ENCODE data around the gene TRIM15. TPM values are rescaled to one million over a fixed set of nuclear protein-coding genes. Genes with fewer than 3 reads are reported as not detected.

Gene TRIM15
- total RNA-seq, 2 donors from 2014 or later, result not detected

GRCh38 chr6:30127238-30128093, 35.9 kb upstream of the TRIM15 start:
- TF ChIP-seq CTCF (IDR thresholded peaks at IDR 0.05), result no peak
- DNase-seq (ENCODE audit: low spot score), result no peak
- H3K9me3 ChIP-seq, result no peaks in the 10 kb centered on the region
- H3K27ac ChIP-seq, result no peak overlapping the region
- H3K27me3 ChIP-seq, result peaks cover 20 to 27% of the 10 kb centered on the region in 2 donors
- peak overlapping the region in 1 of 2 donors; percentile 30 for H3K4me3 ChIP-seq
- no peaks in the 10 kb centered on the region for H3K36me3 ChIP-seq
- H3K4me1 ChIP-seq, result peaks cover 0 to 6% of the 10 kb centered on the region in 2 donors

GRCh38 chr6:30129265-30130178, 33.8 kb upstream of the TRIM15 start:
- TF ChIP-seq CTCF (IDR thresholded peaks at IDR 0.05), result no peak
- peaks cover 20 to 27% of the 10 kb centered on the region in 2 donors for H3K27me3 ChIP-seq

GRCh38 chr6:30130179-30130679, 33.1 kb upstream of the TRIM15 start:
- no peak overlapping the region for H3K27ac ChIP-seq
- peaks cover 20 to 27% of the 10 kb centered on the region in 2 donors for H3K27me3 ChIP-seq
- TF ChIP-seq CTCF (IDR thresholded peaks at IDR 0.05), result no peak
- H3K9me3 ChIP-seq, result no peaks in the 10 kb centered on the region
- H3K36me3 ChIP-seq, result no peaks in the 10 kb centered on the region
- no peak for DNase-seq (ENCODE audit: low spot score)
- no peak overlapping the region for H3K4me3 ChIP-seq
- H3K4me1 ChIP-seq, result peaks cover 0 to 6% of the 10 kb centered on the region in 2 donors

More at GRCh38 chr6:30129265-30130178, 33.8 kb upstream of the TRIM15 start:
- no peak for DNase-seq (ENCODE audit: low spot score)
- no peak overlapping the region for H3K4me3 ChIP-seq
- no peaks in the 10 kb centered on the region for H3K9me3 ChIP-seq
- H3K36me3 ChIP-seq, result no peaks in the 10 kb centered on the region
- H3K27ac ChIP-seq, result no peak overlapping the region
- peaks cover 0 to 6% of the 10 kb centered on the region in 2 donors for H3K4me1 ChIP-seq

- peak; percentile 95 to 96 for TF ChIP-seq CTCF (IDR thresholded peaks at IDR 0.05)
- no peak overlapping the region for H3K4me3 ChIP-seq
- H3K27me3 ChIP-seq, result peaks cover 20 to 27% of the 10 kb centered on the region in 2 donors
- H3K36me3 ChIP-seq, result no peaks in the 10 kb centered on the region
- H3K4me1 ChIP-seq, result peaks cover 0 to 6% of the 10 kb centered on the region in 2 donors
- H3K9me3 ChIP-seq, result no peaks in the 10 kb centered on the region
- DNase-seq (ENCODE audit: low spot score), result peak; percentile 65
- H3K27ac ChIP-seq, result no peak overlapping the region
Measured at GRCh38 chr6:30130887-30131862, 32.2 kb upstream of the TRIM15 start.
